ENCODE measurements around the gene C19orf47.

- TF ChIP-seq CTCF (IDR thresholded peaks at IDR 0.05 in 2 of 3, conservative IDR thresholded peaks at IDR 0.05 in 1 of 3; ENCODE audit: borderline replicate concordance in 1 of 3, insufficient read depth in 1 of 3, low read depth in 2 of 3, low read length in 2 of 3) (no peak), EZH2 (IDR thresholded peaks at IDR 0.05) (no peak), POLR2A (IDR thresholded peaks at IDR 0.05; ENCODE audit: borderline replicate concordance, extremely low read depth, insufficient read depth, insufficient read length) (no peak), CBX3 (IDR thresholded peaks at IDR 0.05; ENCODE audit: low read depth) (no peak), ZBTB33 (IDR thresholded peaks at IDR 0.05; ENCODE audit: extremely low read depth, insufficient replicate concordance, low read length) (no peak), ATF3 (IDR thresholded peaks at IDR 0.05) (no peak), RAD21 (IDR thresholded peaks at IDR 0.05; ENCODE audit: low read depth) (no peak), SP1 (IDR thresholded peaks at IDR 0.05; ENCODE audit: low read depth) (no peak), TCF7L2 (IDR thresholded peaks at IDR 0.05; ENCODE audit: borderline replicate concordance, extremely low read depth, insufficient read depth, insufficient read length) (no peak), POLR2AphosphoS5 (IDR thresholded peaks at IDR 0.05; ENCODE audit: low read depth, low read length) (no peak), YY1 (IDR thresholded peaks at IDR 0.05; ENCODE audit: extremely low read depth, insufficient replicate concordance, low read depth, low read length) (no peak)
Observed at GRCh38 chr19:40396886-40397567, 48.8 kb upstream of the C19orf47 start.
